Lower leg skin (tissue), 4 donors: ENCODE results near the gene PRMT7. TPM values are rescaled to one million over a fixed set of nuclear protein-coding genes. Genes with fewer than 3 reads are reported as not detected.

Experiments
- DNase-seq, 2 donors: peaks; one replicate each; pipeline ENCODE4 v3.0.0-alpha.2; 2019; ENCODE audit warnings: low spot score in 2 of 2
- H3K4me3 ChIP-seq: fragments of 200-600 bp; sonication (generic); 2 replicates; pipeline ENCODE4 v1.5.1; 2017; ENCODE audit warnings: mild to moderate bottlenecking, low read depth; ENCODE audit not compliant: poor library complexity, severe bottlenecking
- POLR2A ChIP-seq, 2 donors: fragments of 450-650 bp; IDR thresholded peaks; one replicate each; pipeline ENCODE4 v1.6.1; 2016 to 2017; ENCODE audit warnings: antibody characterized with exemption in 2 of 2, mild to moderate bottlenecking in 1 of 2, moderate library complexity in 1 of 2
- WGBS, 2 donors: methylation state at CpG; one replicate each; pipeline ENCODE4 v1.1.5; 2018; 5-methylcytosine and 5-hydroxymethylcytosine counted together
- intact Hi-C: fragments of 100-400 bp; cut with DNase I; formaldehyde crosslinking; loops from one replicate; pipeline ENCODE4 v1.15.0; 2023; ENCODE audit warnings: low total_unique reads
- total RNA-seq, 4 donors: library from RNA; depleted of rRNA; stranded (reverse); fragments of >200 nt; gene quantifications; one replicate each; pipeline ENCODE4 v1.1.0, GENCODE V29; 2016
- TF ChIP-seq, protein P1 (sequence below), 3 donors: fragments of 450-650 bp; IDR thresholded peaks; one replicate each; pipeline ENCODE4 v1.5.1; 2016; ENCODE audit warnings: antibody characterized with exemption in 3 of 3, mild to moderate bottlenecking in 3 of 3, moderate library complexity in 2 of 3

Gene PRMT7
- total RNA-seq, 4 donors from 2014 or later, result 29.9 to 62.4 (median 45.9) TPM

GRCh38 chr16:68399456-68399855 lies 88.6 kb downstream of the PRMT7 start:
- intact Hi-C loops, result loop anchor here (10.0 kb wide), 1 partner anchor 105 kb away; no protein-coding TSS in a partner anchor
- WGBS, 2 donors, result 85 to 97% methylated on average over 3 of the region's 3 CpGs
- DNase-seq, result no peak
- TF ChIP-seq, protein P1, sequence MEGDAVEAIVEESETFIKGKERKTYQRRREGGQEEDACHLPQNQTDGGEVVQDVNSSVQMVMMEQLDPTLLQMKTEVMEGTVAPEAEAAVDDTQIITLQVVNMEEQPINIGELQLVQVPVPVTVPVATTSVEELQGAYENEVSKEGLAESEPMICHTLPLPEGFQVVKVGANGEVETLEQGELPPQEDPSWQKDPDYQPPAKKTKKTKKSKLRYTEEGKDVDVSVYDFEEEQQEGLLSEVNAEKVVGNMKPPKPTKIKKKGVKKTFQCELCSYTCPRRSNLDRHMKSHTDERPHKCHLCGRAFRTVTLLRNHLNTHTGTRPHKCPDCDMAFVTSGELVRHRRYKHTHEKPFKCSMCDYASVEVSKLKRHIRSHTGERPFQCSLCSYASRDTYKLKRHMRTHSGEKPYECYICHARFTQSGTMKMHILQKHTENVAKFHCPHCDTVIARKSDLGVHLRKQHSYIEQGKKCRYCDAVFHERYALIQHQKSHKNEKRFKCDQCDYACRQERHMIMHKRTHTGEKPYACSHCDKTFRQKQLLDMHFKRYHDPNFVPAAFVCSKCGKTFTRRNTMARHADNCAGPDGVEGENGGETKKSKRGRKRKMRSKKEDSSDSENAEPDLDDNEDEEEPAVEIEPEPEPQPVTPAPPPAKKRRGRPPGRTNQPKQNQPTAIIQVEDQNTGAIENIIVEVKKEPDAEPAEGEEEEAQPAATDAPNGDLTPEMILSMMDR (IDR thresholded peaks at IDR 0.05), result no peak
- TF ChIP-seq POLR2A (IDR thresholded peaks at IDR 0.05), result no peak
- H3K4me3 ChIP-seq, result no peak overlapping the region

GRCh38 chr16:68400083-68400923 lies 89.5 kb downstream of the PRMT7 start:
- intact Hi-C loops, result no loop called here
- WGBS, 2 donors, result 80 to 84% methylated on average over 5 of the region's 5 CpGs
- TF ChIP-seq, protein P1 (IDR thresholded peaks at IDR 0.05), result no peak
- no peak for TF ChIP-seq POLR2A (IDR thresholded peaks at IDR 0.05)
- H3K4me3 ChIP-seq, result no peak overlapping the region
- DNase-seq, result no peak

- 54 to 76% methylated on average over 5 of the region's 5 CpGs for WGBS, 2 donors
- no peak for DNase-seq
- H3K4me3 ChIP-seq, result no peak overlapping the region
- TF ChIP-seq POLR2A (IDR thresholded peaks at IDR 0.05), result no peak
- TF ChIP-seq, protein P1 (IDR thresholded peaks at IDR 0.05), result no peak
- intact Hi-C loops, result no loop called here
Measured at GRCh38 chr16:68400924-68401460, 90.2 kb downstream of the PRMT7 start.

GRCh38 chr16:68401871-68402747 lies 91.3 kb downstream of the PRMT7 start:
- H3K4me3 ChIP-seq, result no peak overlapping the region
- TF ChIP-seq POLR2A (IDR thresholded peaks at IDR 0.05), result no peak
- TF ChIP-seq, protein P1 (IDR thresholded peaks at IDR 0.05), result no peak
- DNase-seq, result no peak
- 81 to 87% methylated on average over 13 of the region's 13 CpGs for WGBS, 2 donors
- intact Hi-C loops, result no loop called here

DNA sequence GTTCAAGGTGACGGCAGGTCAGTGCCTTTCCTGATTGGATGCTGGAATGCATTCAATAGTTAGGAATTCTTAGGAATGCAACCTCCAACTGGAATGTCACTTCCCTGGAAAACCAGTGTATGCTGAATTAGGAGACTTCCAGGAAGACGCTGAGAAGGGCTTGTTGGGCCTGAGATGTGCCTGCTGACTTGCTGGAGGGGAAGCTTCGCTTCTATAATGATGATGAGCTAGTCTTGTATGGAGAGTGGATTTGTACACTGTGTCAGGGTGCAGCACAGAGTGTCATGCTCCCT lies 91.9 kb downstream of the PRMT7 start:
- H3K4me3 ChIP-seq, result no peak overlapping the region
- WGBS, 2 donors, result 88 to 98% methylated on average over 3 of the region's 3 CpGs
- DNase-seq, result no peak
- intact Hi-C loops, result no loop called here
- TF ChIP-seq, protein P1 (IDR thresholded peaks at IDR 0.05), result no peak
- no peak for TF ChIP-seq POLR2A (IDR thresholded peaks at IDR 0.05)
